GM12874 (cell line): ENCODE measurements around the gene MYOZ2.

Experiments used
- CTCF ChIP-seq: IDR thresholded peaks from 2 replicates; pipeline ENCODE4 v1.5.1; 2011; ENCODE audit warnings: low read depth, mild to moderate bottlenecking, control low read depth, low read length, moderate library complexity; ENCODE audit not compliant: insufficient read depth

MYOZ2 gene

DNA sequence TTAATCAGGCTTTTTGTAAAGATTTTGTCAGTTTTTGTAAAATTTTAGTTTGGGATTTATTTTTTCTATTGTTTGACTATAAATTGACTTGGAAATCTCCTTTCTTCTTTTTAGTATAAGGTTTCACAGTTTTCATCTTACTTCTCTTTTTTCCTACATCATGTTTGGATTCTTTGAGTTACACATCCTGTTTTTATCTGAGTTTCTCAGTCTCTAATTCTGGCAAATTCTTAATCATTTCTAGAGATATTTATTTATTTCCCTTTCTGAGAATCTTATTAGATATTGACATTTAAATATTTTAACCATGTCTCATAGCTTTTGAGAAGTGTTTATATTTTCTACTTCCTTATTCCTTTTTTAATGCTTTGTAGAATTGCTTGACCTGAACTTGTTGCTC is 97.6 kb downstream of the MYOZ2 start:
- TF ChIP-seq CTCF: no peak

DNA sequence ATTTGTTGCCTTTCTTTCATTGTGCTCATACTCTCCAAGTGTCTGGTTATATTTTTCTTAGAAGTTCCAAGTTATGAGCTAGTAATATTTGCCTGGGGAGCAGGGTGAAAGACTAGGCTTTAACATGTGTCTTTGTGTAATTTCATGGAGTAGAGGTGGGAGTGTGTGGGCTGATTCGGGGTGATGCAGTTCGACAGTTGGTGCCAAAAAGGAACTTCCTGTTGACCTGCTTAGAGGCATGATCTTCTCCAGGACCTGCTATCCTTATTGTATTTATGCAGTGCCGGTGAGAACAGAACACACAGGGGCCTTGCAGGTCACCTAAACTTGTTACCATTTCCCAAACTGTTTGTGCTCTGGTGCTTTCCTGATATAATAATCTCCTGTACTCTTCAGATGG is 98.1 kb downstream of the MYOZ2 start:
- no peak for TF ChIP-seq CTCF

GRCh38 chr4:119237201-119237600 is 101.6 kb downstream of the MYOZ2 start:
- TF ChIP-seq CTCF: no peak
